Common myeloid progenitor, CD34-positive (primary cell): ENCODE data around the gene SPOCK2.
"Not testable (repeated sequence)": the region's sequence is repeated elsewhere in the genome, so short reads cannot be mapped to it uniquely, and the experiment has no call there.

Source experiments
- CTCF ChIA-PET: fragments of 350-600 bp; sonication (Branson Sonifier 250); formaldehyde crosslinking; loops from one replicate; lab custom pipeline; 2021; ENCODE audit warnings: antibody characterized with exemption; lab: Charles Lee
- POLR2A ChIA-PET: fragments of 350-600 bp; sonication (Branson Sonifier 250); formaldehyde crosslinking; loops from one replicate; lab custom pipeline; 2021; ENCODE audit warnings: antibody characterized with exemption; lab: Charles Lee
- DNase-seq, 3 donors: peaks; one replicate each; pipeline versions ENCODE4 v3.0.0 to v3.0.0-alpha.2; 2013
- H3K27ac ChIP-seq, 2 experiments: 1 replicate in 1 of 2; 2 replicates in 1 of 2; pipeline ENCODE4 v1.7.0; 2013; ENCODE audit warnings: inconsistent platforms in 2 of 2, low read length in 2 of 2, mild to moderate bottlenecking in 2 of 2, low read depth in 1 of 2, moderate library complexity in 1 of 2; ENCODE audit not compliant: severe bottlenecking in 2 of 2, insufficient read depth in 1 of 2, poor library complexity in 1 of 2
- H3K27me3 ChIP-seq, 5 experiments: replicated peaks in 2 of 5; 1 replicate in 3 of 5; 2 replicates in 2 of 5; pipeline versions ENCODE4 v1.6.1 to v1.7.0; 2013; ENCODE audit warnings: low read length in 4 of 5, mild to moderate bottlenecking in 2 of 5, moderate library complexity in 2 of 5, inconsistent platforms in 1 of 5; ENCODE audit not compliant: insufficient read depth in 5 of 5, control insufficient read depth in 4 of 5
- H3K36me3 ChIP-seq, 4 experiments: 1 replicate in 2 of 4; 2 replicates in 2 of 4; pipeline versions ENCODE4 v1.6.1 to v1.7.0; 2013; ENCODE audit warnings: low read length in 3 of 4, control low read depth in 1 of 4, mild to moderate bottlenecking in 1 of 4; ENCODE audit not compliant: control insufficient read depth in 4 of 4, insufficient read depth in 4 of 4
- H3K4me1 ChIP-seq, 4 experiments: 1 replicate in 3 of 4; 2 replicates in 1 of 4; pipeline versions ENCODE4 v1.6.1 to v1.7.1; 2013; ENCODE audit warnings: low read length in 3 of 4, mild to moderate bottlenecking in 3 of 4, control low read depth in 1 of 4, inconsistent platforms in 1 of 4, moderate library complexity in 1 of 4; ENCODE audit not compliant: control insufficient read depth in 4 of 4, insufficient read depth in 4 of 4; ENCODE audit errors: control extremely low read depth in 1 of 4
- H3K4me3 ChIP-seq, 7 experiments: 1 replicate in 4 of 7; 2 replicates in 3 of 7; pipeline versions ENCODE4 v1.5.1 to v1.7.0; 2013; ENCODE audit warnings: mild to moderate bottlenecking in 7 of 7, low read length in 6 of 7, moderate library complexity in 6 of 7, inconsistent platforms in 2 of 7, low read depth in 2 of 7, control low read depth in 1 of 7; ENCODE audit not compliant: insufficient read depth in 4 of 7, control insufficient read depth in 1 of 7; ENCODE audit errors: extremely low read depth in 1 of 7
- H3K9me3 ChIP-seq, 5 experiments: 1 replicate in 4 of 5; 2 replicates in 1 of 5; pipeline versions ENCODE4 v1.6.1 to v1.7.1; 2013; ENCODE audit warnings: low read length in 4 of 5, mild to moderate bottlenecking in 2 of 5, inconsistent platforms in 1 of 5, low read depth in 1 of 5, moderate library complexity in 1 of 5; ENCODE audit not compliant: control insufficient read depth in 4 of 5, insufficient read depth in 2 of 5; ENCODE audit errors: control extremely low read depth in 1 of 5
- WGBS: methylation state at CpG from one replicate; pipeline ENCODE4 v1.1.5; 2013; ENCODE audit not compliant: insufficient coverage; 5-methylcytosine and 5-hydroxymethylcytosine counted together

The SPOCK2 gene

GRCh38 chr10:72108004-72108370, 19.6 kb upstream of the SPOCK2 start:
- H3K27me3 ChIP-seq, POLR2A ChIA-PET, H3K27ac ChIP-seq, H3K9me3 ChIP-seq, H3K4me1 ChIP-seq, DNase-seq, H3K4me3 ChIP-seq, H3K36me3 ChIP-seq: not testable (repeated sequence)
- CTCF ChIA-PET: interaction anchor here (0.8 to 1.3 kb wide), 3 partner anchors 11 to 18 kb away, joined by 3 read pairs; no protein-coding TSS in a partner anchor
- WGBS: 100% methylated on average over 1 of the region's 3 CpGs

DNA sequence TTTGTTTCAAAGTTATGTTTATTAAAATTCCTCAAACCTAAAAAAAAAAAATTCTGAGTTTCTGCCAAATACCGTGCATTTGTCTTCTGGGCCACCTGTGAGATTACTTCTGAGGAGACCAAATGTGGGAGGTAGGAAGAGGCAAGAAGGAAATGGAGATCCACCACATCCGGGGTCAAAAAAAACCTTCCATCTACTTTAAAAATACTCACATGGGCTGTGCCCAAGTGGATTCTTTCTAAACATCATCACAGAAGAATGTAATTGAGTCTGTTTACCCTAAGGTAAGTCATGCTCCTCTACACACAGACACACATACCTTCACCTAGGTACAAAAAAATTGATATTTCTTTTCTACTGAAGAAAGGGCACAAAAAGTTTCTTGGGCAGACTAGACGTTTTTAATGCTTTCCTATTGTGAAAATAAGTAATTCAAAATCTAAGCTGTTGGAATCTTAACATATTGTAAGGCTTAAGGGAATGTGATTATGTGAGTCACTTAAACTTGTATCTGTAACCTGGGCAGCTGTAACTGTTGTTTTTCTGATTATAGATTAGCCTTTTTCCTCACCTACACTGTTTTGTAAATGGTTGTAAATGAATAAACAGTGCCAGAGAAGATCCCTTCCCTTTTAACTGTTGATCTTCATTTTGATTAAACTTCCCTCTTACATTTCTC, 19.1 kb upstream of the SPOCK2 start:
- CTCF ChIA-PET: interaction anchor here (0.8 to 1.3 kb wide), 2 partner anchors 10 to 14 kb away, joined by 3 read pairs; no protein-coding TSS in a partner anchor
- Histone ChIP-seq H3K4me1 (peaks cover 0 to 5% (median 0%) of the 10 kb centered on the region in 4 experiments), H3K4me3 (no peak overlapping the region), H3K9me3 (no peaks in the 10 kb centered on the region), H3K36me3 (peaks cover 0 to 2% (median under 1%) of the 10 kb centered on the region in 4 experiments), H3K27ac (no peak overlapping the region), H3K27me3 (no peaks in the 10 kb centered on the region)
- no CpG with 5 or more reads among the region's 3 CpGs for WGBS
- POLR2A ChIA-PET: no interaction called here
- no peak for DNase-seq

DNA sequence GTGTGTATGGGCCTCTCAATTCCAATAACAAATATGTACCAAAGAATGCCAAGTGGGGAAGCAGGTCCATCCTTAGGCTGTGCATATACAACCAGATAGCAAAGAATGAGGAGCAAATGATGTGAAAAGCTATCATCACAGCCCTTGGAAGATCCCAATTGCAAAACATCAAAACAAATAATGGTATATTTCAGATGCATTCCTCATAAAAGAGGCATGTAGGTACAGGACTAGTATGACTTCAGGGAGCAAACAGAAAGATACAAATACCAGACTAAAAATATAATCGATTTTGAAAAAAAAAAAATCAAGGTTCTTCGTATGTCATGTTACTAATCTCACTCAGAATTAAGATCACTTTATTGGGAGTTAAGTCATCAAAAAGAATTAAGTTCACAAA, 18.5 kb upstream of the SPOCK2 start:
- no peaks in the 10 kb centered on the region for H3K27me3 ChIP-seq
- ChIA-PET CTCF (no interaction called here), POLR2A (no interaction called here)
- no CpG with 5 or more reads among the region's 2 CpGs for WGBS
- peaks cover 0 to 5% (median 0%) of the 10 kb centered on the region in 4 experiments for H3K4me1 ChIP-seq
- H3K36me3 ChIP-seq: peaks cover 0 to 6% (median 1%) of the 10 kb centered on the region in 4 experiments
- H3K9me3 ChIP-seq: no peaks in the 10 kb centered on the region
- no peak for DNase-seq
- no peak overlapping the region for H3K27ac ChIP-seq
- no peak overlapping the region for H3K4me3 ChIP-seq

- Histone ChIP-seq H3K4me1 (peaks cover 0 to 5% (median 0%) of the 10 kb centered on the region in 4 experiments), H3K4me3 (no peak overlapping the region), H3K9me3 (no peaks in the 10 kb centered on the region), H3K27ac (no peak overlapping the region), H3K36me3 (peaks cover 0 to 11% (median 4%) of the 10 kb centered on the region in 4 experiments), H3K27me3 (no peaks in the 10 kb centered on the region)
- DNase-seq: no peak
- ChIA-PET CTCF (no interaction called here), POLR2A (no interaction called here)
- WGBS: no CpG with 5 or more reads among the region's 2 CpGs
Observed at GRCh38 chr10:72106154-72106849, 18.0 kb upstream of the SPOCK2 start.

DNA sequence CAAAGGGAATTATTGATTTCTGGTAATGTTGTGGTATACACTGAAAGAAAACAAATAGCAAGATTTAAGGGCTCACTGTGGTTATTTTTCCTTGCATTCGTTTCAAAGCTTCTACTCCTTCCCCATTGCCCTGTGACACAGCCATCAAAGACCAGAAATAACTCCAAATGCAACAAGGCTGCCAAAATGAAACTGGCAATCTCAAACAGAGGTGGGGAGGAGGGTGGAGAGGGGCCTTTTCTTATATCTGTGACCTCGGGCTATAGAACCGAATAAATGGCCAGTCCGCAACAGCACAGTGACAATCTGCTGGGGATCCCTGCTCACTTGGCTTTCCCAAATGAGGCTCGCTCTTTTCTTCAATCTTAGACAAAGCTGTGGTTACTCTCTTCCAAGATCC, 17.4 kb upstream of the SPOCK2 start:
- H3K36me3 ChIP-seq: peaks cover 2 to 17% (median 8%) of the 10 kb centered on the region in 4 experiments
- H3K4me1 ChIP-seq: peaks cover 0 to 5% (median 0%) of the 10 kb centered on the region in 4 experiments
- no peaks in the 10 kb centered on the region for H3K27me3 ChIP-seq
- CTCF ChIA-PET: no interaction called here
- H3K9me3 ChIP-seq: no peaks in the 10 kb centered on the region
- H3K27ac ChIP-seq: no peak overlapping the region
- no peak overlapping the region for H3K4me3 ChIP-seq
- POLR2A ChIA-PET: no interaction called here
- no peak for DNase-seq
- 97% methylated on average over 3 of the region's 5 CpGs for WGBS

DNA sequence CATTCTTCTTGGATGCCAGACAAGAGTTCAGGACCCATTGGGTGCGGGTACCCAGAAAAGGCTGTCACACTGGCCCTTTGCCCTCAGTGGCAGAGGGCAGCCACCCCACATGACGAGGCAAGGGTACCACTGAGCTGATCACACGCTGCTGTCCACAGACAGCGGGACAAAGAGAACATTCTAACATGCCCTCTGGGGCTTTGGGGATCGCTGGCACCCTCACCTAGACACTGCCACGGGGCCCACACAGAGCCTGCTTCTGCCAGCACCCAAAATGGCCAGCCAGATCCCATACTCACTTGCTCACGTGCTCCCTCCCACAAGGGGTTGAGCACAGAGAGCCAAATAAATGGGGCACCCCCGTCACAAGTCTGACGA, 16.7 kb upstream of the SPOCK2 start:
- CTCF ChIA-PET: interaction anchor here (0.6 kb wide), 1 partner anchor 11 kb away, joined by 4 read pairs; no protein-coding TSS in a partner anchor
- Histone ChIP-seq H3K27me3 (no peaks in the 10 kb centered on the region), H3K9me3 (no peaks in the 10 kb centered on the region), H3K4me3 (no peak overlapping the region), H3K4me1 (peaks cover 0 to 5% (median 0%) of the 10 kb centered on the region in 4 experiments), H3K36me3 (peaks cover 2 to 17% (median 9%) of the 10 kb centered on the region in 4 experiments), H3K27ac (no peak overlapping the region)
- 98% methylated on average over 5 of the region's 9 CpGs for WGBS
- no peak for DNase-seq
- POLR2A ChIA-PET: no interaction called here
